Measurements from ENCODE around the gene GATAD2A. TPM values are rescaled to one million over a fixed set of nuclear protein-coding genes. Genes with fewer than 3 reads are reported as not detected.
A peak's percentile ranks its signal among the peaks of the same experiment; 100 is the strongest.

GATAD2A gene
- total and polyA plus RNA-seq, 10 of the 15 experiments (the other 5 are each of a cell fraction or from before 2014, with no cell fraction given): 2.6 to 173 (median 32.0) TPM

- peak; percentile 88 for TF ChIP-seq NKRF (conservative IDR thresholded peaks at IDR 0.05)
- peak in 1 of 2 experiments; percentile 72; a peak in 2 of 4 replicates for TF ChIP-seq SRF (IDR thresholded peaks at IDR 0.05; ENCODE audit: low read depth in 2 of 2, low read length in 2 of 2)
- 0 out of 2 replicates have a peak, but pooled peaks have one; percentile 49 for TF ChIP-seq ZSCAN29 (IDR thresholded peaks at IDR 0.05)
- TF ChIP-seq NFYB (IDR thresholded peaks at IDR 0.05; ENCODE audit: insufficient read depth, low read depth, low read length): no peak
- TF ChIP-seq SMARCA5 (IDR thresholded peaks at IDR 0.05): peak; percentile 88
- no peak for TF ChIP-seq RAD21 (IDR thresholded peaks at IDR 0.05; ENCODE audit: insufficient read depth, low read depth, low read length)
- no peak for TF ChIP-seq HDAC2 (IDR thresholded peaks at IDR 0.05)
- no peak for TF ChIP-seq HDGF (IDR thresholded peaks at IDR 0.05)
- 0 out of 2 replicates have a peak, but pooled peaks have one; percentile 1 for TF ChIP-seq MAX (IDR thresholded peaks at IDR 0.05; ENCODE audit: low read depth, low read length)
- no peak for TF ChIP-seq ELK1 (IDR thresholded peaks at IDR 0.05; ENCODE audit: low read depth, low read length)
- 0 out of 2 replicates have a peak, but pooled peaks have one; percentile 13 for TF ChIP-seq NR2C1 (IDR thresholded peaks at IDR 0.05)
- peak; percentile 45 for TF ChIP-seq IKZF1 (conservative IDR thresholded peaks at IDR 0.05)
- TF ChIP-seq ZNF274 (IDR thresholded peaks at IDR 0.05; ENCODE audit: insufficient read depth, insufficient read length): no peak
- no peak for TF ChIP-seq IRF3 (IDR thresholded peaks at IDR 0.05)
- TF ChIP-seq RB1 (IDR thresholded peaks at IDR 0.05; ENCODE audit: borderline replicate concordance): no peak; the same call in 1 of the 2 replicates
- TF ChIP-seq EGR1 (IDR thresholded peaks at IDR 0.05; ENCODE audit: borderline replicate concordance in 1 of 2, low read depth in 2 of 2, low read length in 2 of 2): no peak
- peak; percentile 71 for TF ChIP-seq BACH1 (IDR thresholded peaks at IDR 0.05; ENCODE audit: borderline replicate concordance)
These were observed 19.3 kb upstream of the GATAD2A start (continued) for GRCh38 chr19:19385896-19386869.

All from GM12878 (cell line).